HG02970 (cell line): Measurements from ENCODE around the gene RAB3C.
A peak's percentile ranks its signal among the peaks of the same experiment; 100 is the strongest.

Source experiments
- ATAC-seq: cut with Tn5 transposase; IDR thresholded peaks from one replicate; pipeline ENCODE4 v1.9.1; 2021; ENCODE audit warnings: mild to moderate bottlenecking, moderate library complexity, moderate number of reproducible peaks; ENCODE audit not compliant: unreplicated experiment, low FRiP score

Gene RAB3C

GRCh38 chr5:58763390-58763789 is 180.5 kb downstream of the RAB3C start:
- ATAC-seq: no peak

- no peak for ATAC-seq
Measured at GRCh38 chr5:58764199-58764598, 181.3 kb downstream of the RAB3C start.

GRCh38 chr5:58765058-58765457 is 182.2 kb downstream of the RAB3C start:
- no peak for ATAC-seq

GRCh38 chr5:58767104-58767503 is 184.2 kb downstream of the RAB3C start:
- ATAC-seq: no peak

- ATAC-seq: no peak
Measured at GRCh38 chr5:58770136-58770535, 187.3 kb downstream of the RAB3C start.

- ATAC-seq: no peak
Measured at GRCh38 chr5:58771796-58772195, 188.9 kb downstream of the RAB3C start.

GRCh38 chr5:58773744-58774441 is 191.0 kb downstream of the RAB3C start:
- no peak for ATAC-seq

- no peak for ATAC-seq
Measured at GRCh38 chr5:58774937-58775336, 192.1 kb downstream of the RAB3C start.

- no peak for ATAC-seq
Measured at GRCh38 chr5:58775701-58776262, 192.9 kb downstream of the RAB3C start.

- no peak for ATAC-seq
Measured at GRCh38 chr5:58776559-58776958, 193.7 kb downstream of the RAB3C start.

- no peak for ATAC-seq
Measured at GRCh38 chr5:58778888-58779287, 196.0 kb downstream of the RAB3C start.

GRCh38 chr5:58786035-58786434 is 203.2 kb downstream of the RAB3C start:
- no peak for ATAC-seq

- ATAC-seq: peak; percentile 59
Measured at GRCh38 chr5:58786711-58787303, 203.9 kb downstream of the RAB3C start.

GRCh38 chr5:58787987-58788386 is 205.1 kb downstream of the RAB3C start:
- no peak for ATAC-seq

GRCh38 chr5:58793888-58794657 is 211.2 kb downstream of the RAB3C start:
- no peak for ATAC-seq

- ATAC-seq: no peak
Measured at GRCh38 chr5:58794875-58795274, 212.0 kb downstream of the RAB3C start.

GRCh38 chr5:58795327-58795726 is 212.5 kb downstream of the RAB3C start:
- no peak for ATAC-seq

- no peak for ATAC-seq
Measured at GRCh38 chr5:58797021-58797420, 214.1 kb downstream of the RAB3C start.

GRCh38 chr5:58800356-58800755 is 217.5 kb downstream of the RAB3C start:
- ATAC-seq: no peak

GRCh38 chr5:58800861-58801540 is 218.1 kb downstream of the RAB3C start:
- ATAC-seq: no peak

- ATAC-seq: no peak
Measured at GRCh38 chr5:58803056-58803455, 220.2 kb downstream of the RAB3C start.
